HepG2 (cell line): Measurements from ENCODE around the gene POLR1G. TPM values are rescaled to one million over a fixed set of nuclear protein-coding genes. Genes with fewer than 3 reads are reported as not detected.

Experiments
- ATAC-seq: fragments of 200-7000 bp; cut with Tn5 transposase; 3 replicates; pipeline ENCODE4 v1.9.1; 2020; ENCODE audit warnings: mild to moderate bottlenecking, moderate library complexity
- BruUV-seq: library from RNA; stranded (reverse); fragments of 400-500 nt; replicated peaks from 2 replicates; lab custom pipeline; 2021; lab: Mats Ljungman, UMichigan
- CTCF ChIA-PET: fragments of 300-600 bp; formaldehyde crosslinking; extraction: SDS; loops from one replicate; lab custom pipeline; 2021; ENCODE audit warnings: low total read pairs, inconsistent platforms, low intra/inter-chr PET ratio; lab: Yijun Ruan, JAX
- POLR2A ChIA-PET: fragments of 350-600 bp; sonication (Branson Sonifier 250); formaldehyde crosslinking; loops from one replicate; lab custom pipeline; 2020; ENCODE audit warnings: antibody characterized with exemption, inconsistent platforms; lab: Yijun Ruan, JAX
- DNase-seq: peaks from one replicate; pipeline ENCODE4 v3.0.0-alpha.2; 2015; ENCODE audit warnings: low spot score
- FAIRE-seq: peaks from 3 replicates; lab custom pipeline; 2011; peaks lifted over from hg19 to GRCh38; lab: Jason Lieb, UNC
- H2AFZ ChIP-seq: one replicate; pipeline ENCODE4 v1.6.1; 2011; ENCODE audit warnings: low read length, inconsistent platforms
- H3K27ac ChIP-seq: fragments of 300-600 bp; 3 replicates; pipeline ENCODE4 v1.8.0; 2011; ENCODE audit warnings: mixed run types, mild to moderate bottlenecking, mixed read lengths, low read length, inconsistent platforms; ENCODE audit not compliant: insufficient read depth; ENCODE audit errors: extremely low read length
- H3K27me3 ChIP-seq, 2 experiments: fragments of 200-600 bp in 1 of 2; 2 replicates in 1 of 2; 3 replicates in 1 of 2; pipeline versions ENCODE4 v1.6.0 to v1.8.0; 2011; ENCODE audit warnings: low read length in 2 of 2, mild to moderate bottlenecking in 2 of 2, moderate library complexity in 2 of 2, inconsistent platforms in 1 of 2; ENCODE audit not compliant: insufficient read depth in 2 of 2, control insufficient read depth in 1 of 2
- H3K36me3 ChIP-seq, 2 experiments: fragments of 200-600 bp in 1 of 2; replicated peaks in 1 of 2; 2 replicates in 1 of 2; 3 replicates in 1 of 2; pipeline versions ENCODE4 v1.5.1 to v1.8.0; 2011; ENCODE audit warnings: low read length in 2 of 2, inconsistent platforms in 1 of 2; ENCODE audit not compliant: insufficient read depth in 2 of 2, control insufficient read depth in 1 of 2
- H3K4me1 ChIP-seq: 2 replicates; pipeline ENCODE4 v1.5.1; 2012; ENCODE audit warnings: low read length, inconsistent platforms; ENCODE audit not compliant: insufficient read depth
- H3K4me2 ChIP-seq: 2 replicates; pipeline ENCODE4 v1.6.0; 2011; ENCODE audit warnings: low read depth, low read length, inconsistent platforms
- H3K4me3 ChIP-seq, 3 experiments: fragments of 200-600 bp in 1 of 3; sonication (generic), shearing (Covaris generic) in 1 of 3; replicated peaks in 1 of 3; 2 replicates each; pipeline ENCODE4 v1.5.1; 2011 to 2016; ENCODE audit warnings: low read length in 3 of 3, inconsistent platforms in 2 of 3, low read depth in 2 of 3, mild to moderate bottlenecking in 2 of 3, control low read depth in 1 of 3, mixed read lengths in 1 of 3; ENCODE audit not compliant: insufficient read depth in 1 of 3
- H3K79me2 ChIP-seq: one replicate; pipeline ENCODE4 v1.6.1; 2011; ENCODE audit warnings: low read length, inconsistent platforms; ENCODE audit not compliant: insufficient read depth
- H3K9ac ChIP-seq: 2 replicates; pipeline ENCODE4 v1.6.0; 2011; ENCODE audit warnings: mild to moderate bottlenecking, low read depth, low read length, inconsistent platforms; ENCODE audit not compliant: insufficient read depth
- H3K9me3 ChIP-seq: 2 replicates; pipeline ENCODE4 v1.5.1; 2012; ENCODE audit warnings: mild to moderate bottlenecking, low read length
- H4K20me1 ChIP-seq: 2 replicates; pipeline ENCODE4 v1.6.0; 2011; ENCODE audit warnings: inconsistent platforms, mild to moderate bottlenecking, low read length, moderate library complexity; ENCODE audit not compliant: insufficient read depth
- DMAP1 ChIP-seq: IDR thresholded peaks from 2 replicates; pipeline ENCODE4 v1.6.1; 2016
- ELK4 ChIP-seq: sonication (generic); formaldehyde crosslinking; IDR thresholded peaks from 2 replicates; pipeline ENCODE4 v1.9.0; 2021; ENCODE audit warnings: missing genetic modification reagents, borderline replicate concordance
- IRF2 ChIP-seq: IDR thresholded peaks from 2 replicates; pipeline ENCODE4 v1.6.1; 2018; ENCODE audit warnings: missing genetic modification reagents, missing compliant biosample characterization
- KLF9 ChIP-seq: IDR thresholded peaks from 2 replicates; pipeline ENCODE4 v1.6.1; 2016; ENCODE audit warnings: low read depth
- MED1 ChIP-seq: sonication (generic); formaldehyde crosslinking; IDR thresholded peaks from 2 replicates; pipeline ENCODE4 v1.4.0; 2020; ENCODE audit warnings: missing genetic modification reagents
- MYC ChIP-seq: sonication (generic); formaldehyde crosslinking; IDR thresholded peaks from 2 replicates; pipeline ENCODE4 v1.9.0; 2021; ENCODE audit warnings: missing genetic modification reagents, borderline replicate concordance
- THAP8 ChIP-seq: sonication (generic); formaldehyde crosslinking; IDR thresholded peaks from 2 replicates; pipeline ENCODE4 v1.5.1; 2020; ENCODE audit warnings: missing genetic modification reagents, mild to moderate bottlenecking, borderline replicate concordance
- ZBTB38 ChIP-seq: sonication (generic); formaldehyde crosslinking; IDR thresholded peaks from 2 replicates; pipeline ENCODE4 v1.5.1; 2020; ENCODE audit warnings: mild to moderate bottlenecking, missing genetic modification reagents
- ZBTB7A ChIP-seq: sonication (generic); formaldehyde crosslinking; IDR thresholded peaks from 2 replicates; pipeline ENCODE4 v1.8.0; 2022; ENCODE audit warnings: mild to moderate bottlenecking, missing genetic modification reagents
- ZFYVE20 ChIP-seq: sonication (generic); formaldehyde crosslinking; IDR thresholded peaks from 2 replicates; pipeline ENCODE4 v1.8.0; 2023; ENCODE audit warnings: low read depth, mild to moderate bottlenecking, moderate library complexity, missing genetic modification reagents, borderline replicate concordance
- ZNF251 ChIP-seq: sonication (generic); formaldehyde crosslinking; IDR thresholded peaks from 2 replicates; pipeline ENCODE4 v1.9.0; 2021; ENCODE audit warnings: mild to moderate bottlenecking, missing genetic modification reagents
- ZNF281 ChIP-seq: sonication (generic); formaldehyde crosslinking; IDR thresholded peaks from 2 replicates; pipeline ENCODE4 v1.4.0; 2020; ENCODE audit warnings: missing genetic modification reagents, borderline replicate concordance
- ZNF503 ChIP-seq: sonication (generic); formaldehyde crosslinking; IDR thresholded peaks from 2 replicates; pipeline ENCODE4 v1.4.0; 2020; ENCODE audit warnings: missing genetic modification reagents
- ZNF766 ChIP-seq: sonication (generic); formaldehyde crosslinking; IDR thresholded peaks from 2 replicates; pipeline ENCODE4 v1.5.0; 2020; ENCODE audit warnings: missing genetic modification reagents, borderline replicate concordance
- WGBS: methylation state at CpG from one replicate; pipeline ENCODE4 v1.1.6; 2017; ENCODE audit warnings: low lambda C conversion rate; 5-methylcytosine and 5-hydroxymethylcytosine counted together
- in situ Hi-C: cut with HindIII; loops from 2 replicates; pipeline ENCODE4 v1.10.0; 2017; ENCODE audit warnings: low pct_unique_long_range_greater_than_20kb; ENCODE audit not compliant: extremely low pct_ligation_motif_present
- intact Hi-C: fragments of 100-400 bp; cut with micrococcal nuclease; formaldehyde crosslinking; loops from one replicate; pipeline ENCODE4 v1.10.0; 2022; ENCODE audit not compliant: unreplicated experiment
- polyA plus RNA-seq, 8 experiments: library from polyadenylated mRNA; depleted of rRNA in 3 of 8; stranded (reverse) in 7 of 8; unstranded in 1 of 8; fragments of >200 nt; fragmentation: Illumina TruSeq in 4 of 8; extraction: Trizol in 4 of 8; gene quantifications; 2 replicates each; pipeline versions ENCODE4 v1.2.1 to v1.2.3, GENCODE V29; 2011 to 2016; ENCODE audit warnings: low read depth in 4 of 8, missing spikeins in 1 of 8, mixed read lengths in 1 of 8; ENCODE audit not compliant: insufficient read depth in 1 of 8
- total RNA-seq, 5 experiments: library from RNA; depleted of rRNA; stranded (reverse); fragments of >200 nt; fragmentation: Illumina TruSeq; extraction: Trizol; gene quantifications; 2 replicates each; pipeline ENCODE4 v1.2.3, GENCODE V29; 2016; ENCODE audit warnings: low read depth in 1 of 5

The POLR1G gene
- total and polyA plus RNA-seq, 2 of the 13 experiments (the other 11 are each of a cell fraction or from before 2014, with no cell fraction given), result 3.5 to 20.8 TPM

DNA sequence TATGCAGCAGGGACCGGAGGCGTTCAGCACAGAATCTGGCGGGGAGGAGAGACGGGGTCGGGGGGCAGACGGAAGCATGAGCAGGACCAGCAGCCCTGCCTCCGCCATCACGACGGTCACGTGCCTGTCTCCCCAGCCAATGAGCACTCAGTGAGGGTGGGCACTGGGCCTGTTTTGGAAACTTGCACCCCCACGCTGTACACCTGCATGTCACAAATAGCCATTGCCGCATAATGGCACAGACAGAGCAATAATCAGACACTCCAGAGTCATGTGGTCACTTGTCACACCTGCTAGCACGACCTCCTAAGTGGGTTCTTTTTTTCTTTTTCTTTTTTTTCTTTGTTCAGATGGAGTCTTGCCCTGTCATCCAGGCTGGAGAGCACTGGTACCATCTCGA is 44.8 kb upstream of the POLR1G start:
- BruUV-seq, result no TSS peak
- CTCF ChIA-PET, result no interaction called here

More for the DNA sequence above, 44.8 kb upstream of the POLR1G start:
- no peak for TF ChIP-seq ELK4
- TF ChIP-seq THAP8 (CRISPR knock-in tag), result no peak
- TF ChIP-seq DMAP1, result no peak
- TF ChIP-seq ZNF281, result no peak
- TF ChIP-seq ZNF503 (CRISPR knock-in tag), result no peak
- TF ChIP-seq MYC (CRISPR knock-in tag), result no peak
- no peak for TF ChIP-seq MED1
- TF ChIP-seq IRF2, result no peak
- TF ChIP-seq ZBTB38 (CRISPR knock-in tag), result no peak
- no peak for TF ChIP-seq ZNF251 (CRISPR knock-in tag)
- no peak for TF ChIP-seq ZNF766 (CRISPR knock-in tag)
- no peak for TF ChIP-seq ZBTB7A
- TF ChIP-seq KLF9 (CRISPR knock-in tag), result no peak
- no peak for TF ChIP-seq ZFYVE20
- no peak for DNase-seq
- no peaks in the 10 kb centered on the region for H3K27me3 ChIP-seq
- no peaks in the 10 kb centered on the region for H3K4me1 ChIP-seq
- 96% methylated on average over 14 of the region's 14 CpGs for WGBS
- no peaks in the 10 kb centered on the region for H3K79me2 ChIP-seq
- no peaks in the 10 kb centered on the region for H3K9me3 ChIP-seq
- peaks cover 16 to 40% of the 10 kb centered on the region in 2 experiments for H3K36me3 ChIP-seq
- no peak overlapping the region for H3K4me2 ChIP-seq
- H2AFZ ChIP-seq, result no peak overlapping the region
- H3K9ac ChIP-seq, result no peak overlapping the region
- intact Hi-C loops (no loop called here), in situ Hi-C loops (no loop called here)
- FAIRE-seq, result no peak
- 0 out of 2 replicates have a peak, but pooled peaks cover 3% of the 10 kb centered on the region for H4K20me1 ChIP-seq
- no peak for ATAC-seq
- H3K4me3 ChIP-seq, result no peak overlapping the region
- no peak overlapping the region for H3K27ac ChIP-seq
- POLR2A ChIA-PET, result no interaction called here
